SK-N-MC (cell line): Measurements from ENCODE around the gene RPL37A.

Experiments
- DNase-seq: peaks from one replicate; pipeline ENCODE4 v3.0.0-alpha.2; 2011; ENCODE audit warnings: low read depth, low spot score
- H3K27ac ChIP-seq: fragments of 200-600 bp; sonication (generic); 2 replicates; pipeline ENCODE4 v1.5.1; 2016; ENCODE audit warnings: mixed run types
- H3K36me3 ChIP-seq: fragments of 200-600 bp; sonication (generic); 2 replicates; pipeline ENCODE4 v1.6.1; 2017; ENCODE audit warnings: antibody characterized with exemption, low read length, mixed read lengths; ENCODE audit not compliant: insufficient read depth
- H3K4me3 ChIP-seq: fragments of 200-600 bp; sonication (generic); 2 replicates; pipeline ENCODE4 v1.5.1; 2016
- H3K9ac ChIP-seq: fragments of 200-600 bp; sonication (generic); 2 replicates; pipeline ENCODE4 v1.8.0; 2017; ENCODE audit warnings: mixed run types, mixed read lengths; ENCODE audit not compliant: insufficient read length
- H3K9me3 ChIP-seq: fragments of 200-600 bp; sonication (generic); 2 replicates; pipeline ENCODE4 v1.6.1; 2017; ENCODE audit warnings: low read depth, mild to moderate bottlenecking, antibody characterized with exemption, low read length, moderate library complexity, mixed read lengths
- EZH2 ChIP-seq: fragments of 200-600 bp; sonication (generic); IDR thresholded peaks from one replicate; pipeline ENCODE4 v1.6.1; 2017; ENCODE audit warnings: antibody characterized with exemption
- FOXP2 ChIP-seq: optimal IDR thresholded peaks from 2 replicates; pipeline ENCODE3; 2011; ENCODE audit warnings: mild to moderate bottlenecking, moderate library complexity; ENCODE audit not compliant: insufficient read depth; ENCODE audit errors: extremely low read length, control extremely low read depth
- POLR2AphosphoS5 ChIP-seq: IDR thresholded peaks from 2 replicates; pipeline ENCODE4 v1.6.1; 2012; ENCODE audit warnings: mild to moderate bottlenecking, low read depth, low read length, borderline replicate concordance

Gene RPL37A

GRCh38 chr2:216551234-216552068 is 52.8 kb downstream of the RPL37A start:
- TF ChIP-seq EZH2 (no peak), POLR2AphosphoS5 (no peak), FOXP2 (no peak)
- no peak overlapping the region for H3K9ac ChIP-seq
- H3K36me3 ChIP-seq = no peaks in the 10 kb centered on the region
- no peaks in the 10 kb centered on the region for H3K9me3 ChIP-seq
- H3K4me3 ChIP-seq = no peak overlapping the region
- H3K27ac ChIP-seq = no peak overlapping the region
- no peak for DNase-seq

GRCh38 chr2:216553093-216553478 is 54.4 kb downstream of the RPL37A start:
- H3K4me3 ChIP-seq = no peak overlapping the region
- no peak overlapping the region for H3K27ac ChIP-seq
- no peak for DNase-seq
- H3K9ac ChIP-seq = no peak overlapping the region
- no peaks in the 10 kb centered on the region for H3K9me3 ChIP-seq
- TF ChIP-seq FOXP2 (no peak), POLR2AphosphoS5 (no peak), EZH2 (no peak)
- no peaks in the 10 kb centered on the region for H3K36me3 ChIP-seq
